BJ (cell line): Measurements from ENCODE around the gene ELMO2. TPM values are rescaled to one million over a fixed set of nuclear protein-coding genes. Genes with fewer than 3 reads are reported as not detected.
A peak's percentile ranks its signal among the peaks of the same experiment; 100 is the strongest.

ENCODE experiments used
- CTCF ChIA-PET: fragments of 350-600 bp; formaldehyde crosslinking; extraction: SDS; loops from one replicate; lab custom pipeline; 2021; ENCODE audit warnings: antibody characterized with exemption, inconsistent platforms; lab: Yijun Ruan, JAX
- POLR2A ChIA-PET: fragments of 300-600 bp; sonication (Branson Sonifier 250); formaldehyde crosslinking; extraction: SDS; loops from one replicate; lab custom pipeline; 2021; ENCODE audit warnings: antibody characterized with exemption; lab: Charles Lee
- DNase-seq: peaks from one replicate; pipeline ENCODE4 v3.0.0-alpha.2; 2011; ENCODE audit warnings: low read depth
- H3K27me3 ChIP-seq: 2 replicates; pipeline ENCODE4 v1.6.0; 2011; ENCODE audit warnings: low read length; ENCODE audit not compliant: control insufficient read depth, insufficient read depth
- H3K36me3 ChIP-seq: 2 replicates; pipeline ENCODE4 v1.5.1; 2011; ENCODE audit warnings: low read length; ENCODE audit not compliant: control insufficient read depth, insufficient read depth
- H3K4me3 ChIP-seq: 2 replicates; pipeline ENCODE4 v1.5.1; 2011; ENCODE audit warnings: low read depth, mild to moderate bottlenecking, control low read depth, low read length
- polyA plus RNA-seq: library from polyadenylated mRNA; depleted of rRNA; stranded (reverse); fragments of >200 nt; gene quantifications from 2 replicates; pipeline ENCODE4 v1.2.3, GENCODE V29; 2011
- TF ChIP-seq, protein P1 (sequence below): IDR thresholded peaks from 2 replicates; pipeline ENCODE4 v1.5.1; 2011; ENCODE audit warnings: low read depth, mild to moderate bottlenecking, control low read depth, inconsistent platforms, low read length, moderate library complexity; ENCODE audit not compliant: insufficient read depth

ELMO2 gene
- polyA plus RNA-seq, 1 experiment: 62.2 TPM

DNA sequence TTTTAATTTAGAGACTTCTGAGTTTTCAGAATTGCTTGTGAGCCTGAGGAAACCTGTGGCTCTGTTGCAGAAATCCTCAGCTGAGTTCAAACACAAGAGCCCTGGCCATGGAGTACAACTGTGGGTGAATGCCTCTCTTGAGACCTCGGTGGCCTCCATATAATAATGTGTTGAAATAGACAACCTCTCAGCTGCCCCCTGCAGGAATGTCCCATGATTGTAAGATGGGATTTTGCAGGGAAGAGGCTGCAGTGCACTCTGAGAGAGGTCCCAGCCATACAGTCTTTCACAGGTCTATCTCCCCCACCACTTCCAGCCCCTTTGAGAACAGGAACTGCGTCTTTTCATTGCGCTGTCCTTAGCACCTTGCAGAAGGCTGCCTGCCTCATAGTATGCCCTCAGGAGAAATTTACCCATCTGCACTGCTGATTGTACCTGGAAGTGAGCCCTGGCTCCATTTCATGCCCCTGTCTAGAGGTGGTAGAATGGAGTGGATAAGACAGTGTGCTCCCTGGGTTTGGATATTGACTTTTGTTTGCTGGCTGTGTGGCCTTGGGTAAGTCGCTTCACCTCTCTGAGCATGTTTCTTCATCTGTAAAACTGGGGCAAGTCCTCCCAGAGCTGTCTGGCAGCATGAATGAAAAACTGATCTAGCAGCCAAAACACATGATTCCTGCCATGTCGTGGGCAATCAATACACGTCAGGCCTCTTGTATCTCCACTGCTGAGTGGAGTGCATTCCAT, 81.3 kb downstream of the ELMO2 start:
- Histone ChIP-seq H3K36me3 (no peaks in the 10 kb centered on the region), H3K4me3 (no peak overlapping the region), H3K27me3 (peaks cover 5% of the 10 kb centered on the region)
- DNase-seq: no peak
- TF ChIP-seq, protein P1, sequence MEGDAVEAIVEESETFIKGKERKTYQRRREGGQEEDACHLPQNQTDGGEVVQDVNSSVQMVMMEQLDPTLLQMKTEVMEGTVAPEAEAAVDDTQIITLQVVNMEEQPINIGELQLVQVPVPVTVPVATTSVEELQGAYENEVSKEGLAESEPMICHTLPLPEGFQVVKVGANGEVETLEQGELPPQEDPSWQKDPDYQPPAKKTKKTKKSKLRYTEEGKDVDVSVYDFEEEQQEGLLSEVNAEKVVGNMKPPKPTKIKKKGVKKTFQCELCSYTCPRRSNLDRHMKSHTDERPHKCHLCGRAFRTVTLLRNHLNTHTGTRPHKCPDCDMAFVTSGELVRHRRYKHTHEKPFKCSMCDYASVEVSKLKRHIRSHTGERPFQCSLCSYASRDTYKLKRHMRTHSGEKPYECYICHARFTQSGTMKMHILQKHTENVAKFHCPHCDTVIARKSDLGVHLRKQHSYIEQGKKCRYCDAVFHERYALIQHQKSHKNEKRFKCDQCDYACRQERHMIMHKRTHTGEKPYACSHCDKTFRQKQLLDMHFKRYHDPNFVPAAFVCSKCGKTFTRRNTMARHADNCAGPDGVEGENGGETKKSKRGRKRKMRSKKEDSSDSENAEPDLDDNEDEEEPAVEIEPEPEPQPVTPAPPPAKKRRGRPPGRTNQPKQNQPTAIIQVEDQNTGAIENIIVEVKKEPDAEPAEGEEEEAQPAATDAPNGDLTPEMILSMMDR: peak; percentile 49; the same call in 1 of the 2 replicates
- ChIA-PET POLR2A (no interaction called here), CTCF (interaction anchor here (0.6 to 2.8 kb wide), 9 partner anchors 9 to 310 kb away, joined by 3 to 10 read pairs (median 4); no protein-coding TSS in a partner anchor)

DNA sequence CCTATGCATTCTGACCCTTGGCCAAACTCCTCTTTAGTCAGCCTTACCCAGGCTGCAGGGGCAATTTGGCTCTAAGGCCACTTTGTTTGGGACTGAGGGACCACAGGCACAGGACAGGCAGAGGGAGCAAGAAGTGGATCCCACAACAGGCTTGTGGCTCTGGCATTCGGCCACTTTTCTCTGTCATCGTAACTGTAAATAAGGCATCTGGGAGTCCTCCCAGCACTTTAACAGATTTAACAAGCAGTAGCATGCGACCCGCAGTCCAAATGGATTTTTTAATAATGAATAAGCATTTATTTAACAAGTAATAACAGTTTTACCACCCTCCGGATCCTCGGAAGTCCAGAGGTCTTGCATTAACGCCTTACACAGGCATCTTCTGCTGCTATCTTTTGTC, 82.0 kb downstream of the ELMO2 start:
- CTCF ChIA-PET: interaction anchor here (0.7 to 1.5 kb wide), 4 partner anchors 9 to 310 kb away, joined by 3 to 5 read pairs (median 4); no protein-coding TSS in a partner anchor
- TF ChIP-seq, protein P1: no peak
- Histone ChIP-seq H3K4me3 (no peak overlapping the region), H3K27me3 (peaks cover 5% of the 10 kb centered on the region), H3K36me3 (no peaks in the 10 kb centered on the region)
- no peak for DNase-seq
- POLR2A ChIA-PET: no interaction called here

DNA sequence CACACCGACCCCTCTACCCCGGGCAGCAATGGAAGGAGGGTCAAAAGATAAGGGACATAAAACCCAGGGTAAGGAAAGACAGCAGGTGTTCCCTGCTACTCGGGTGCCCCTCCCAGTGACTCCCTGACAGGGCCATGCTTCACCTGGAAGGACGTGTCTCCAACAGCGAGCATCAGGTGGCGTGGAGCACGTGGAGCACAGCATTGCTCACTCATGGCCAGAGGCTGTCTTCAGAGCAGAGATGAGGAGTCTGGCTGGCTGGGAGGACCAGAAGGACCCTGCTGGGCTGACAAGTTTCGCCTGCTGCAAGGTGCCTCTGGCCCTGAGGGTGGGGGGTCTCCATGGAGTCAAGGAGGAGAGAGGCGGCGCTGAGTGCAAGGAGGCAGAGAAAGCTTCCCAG, 82.9 kb downstream of the ELMO2 start:
- ChIA-PET CTCF (no interaction called here), POLR2A (no interaction called here)
- peaks cover 8% of the 10 kb centered on the region for H3K27me3 ChIP-seq

DNA sequence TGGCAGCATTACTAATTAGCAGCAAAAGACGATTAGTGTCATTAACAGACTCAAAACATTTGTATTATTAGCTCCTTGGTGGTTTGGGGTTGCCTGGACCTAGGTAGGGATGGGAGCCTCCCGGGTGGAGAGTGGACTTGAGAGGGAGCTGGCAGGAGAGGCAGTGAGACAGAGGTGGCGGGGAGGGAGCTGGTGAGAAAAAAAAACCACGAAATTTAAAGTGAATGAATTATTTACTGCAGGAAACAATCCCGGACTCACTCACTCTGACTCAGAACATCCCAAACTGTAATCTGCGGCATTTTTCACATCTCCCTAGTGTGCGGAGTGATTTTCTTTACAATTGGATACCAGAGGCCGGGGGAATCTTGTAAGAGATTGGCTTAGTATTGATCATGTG, 83.8 kb downstream of the ELMO2 start:
- TF ChIP-seq, protein P1: no peak
- DNase-seq: no peak
- POLR2A ChIA-PET: no interaction called here

More for the DNA sequence above, 82.9 kb downstream of the ELMO2 start:
- H3K36me3 ChIP-seq: no peaks in the 10 kb centered on the region
- no peak for DNase-seq
- H3K4me3 ChIP-seq: no peak overlapping the region
- TF ChIP-seq, protein P1: no peak

DNA sequence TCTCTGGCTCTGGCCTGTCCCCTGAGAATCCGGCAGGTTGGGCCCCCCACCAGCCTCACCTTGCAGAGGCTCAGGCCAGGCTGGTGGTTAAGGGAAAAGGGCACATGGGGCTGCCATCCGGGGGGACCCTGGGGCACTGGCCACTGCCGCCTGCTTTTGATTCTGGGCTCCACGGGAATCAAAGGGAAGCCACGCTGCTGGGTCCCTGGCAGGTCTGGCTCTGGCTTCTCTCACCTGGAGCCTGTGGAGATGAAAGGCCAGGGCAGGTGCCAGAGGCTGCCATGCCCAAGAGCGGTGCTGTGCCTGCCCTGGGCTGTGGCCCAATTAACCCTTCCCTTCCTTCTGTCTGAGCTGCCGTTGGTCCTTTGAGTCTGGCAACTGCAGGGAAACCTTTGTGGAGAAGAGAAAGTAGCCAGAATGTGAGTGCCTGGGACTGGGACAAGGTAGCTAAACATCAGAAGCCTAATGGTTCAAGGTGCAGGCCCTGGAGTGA, 88.7 kb downstream of the ELMO2 start:
- peaks cover 29% of the 10 kb centered on the region for H3K27me3 ChIP-seq
- no peaks in the 10 kb centered on the region for H3K36me3 ChIP-seq
- POLR2A ChIA-PET: no interaction called here
- H3K4me3 ChIP-seq: no peak overlapping the region
- no peak for DNase-seq
- TF ChIP-seq, protein P1: no peak
- CTCF ChIA-PET: interaction anchor here (1.3 kb wide), 1 partner anchor 32 kb away, joined by 3 read pairs; no protein-coding TSS in a partner anchor

More for the DNA sequence above, 83.8 kb downstream of the ELMO2 start:
- Histone ChIP-seq H3K4me3 (no peak overlapping the region), H3K27me3 (peaks cover 8% of the 10 kb centered on the region), H3K36me3 (no peaks in the 10 kb centered on the region)
- CTCF ChIA-PET: interaction anchor here (0.6 to 1.0 kb wide), 3 partner anchors 18 to 292 kb away, joined by 3 to 4 read pairs (median 3); no protein-coding TSS in a partner anchor
